HK-2 (cell line): ENCODE results near the gene MS4A6A.
"Not testable (repeated sequence)": the region's sequence is repeated elsewhere in the genome, so short reads cannot be mapped to it uniquely, and the experiment has no call there.

Experiments
- DNase-seq: peaks from one replicate; pipeline ENCODE4 v3.0.0-alpha.2; 2018; ENCODE audit not compliant: unreplicated experiment

MS4A6A gene, protein sequence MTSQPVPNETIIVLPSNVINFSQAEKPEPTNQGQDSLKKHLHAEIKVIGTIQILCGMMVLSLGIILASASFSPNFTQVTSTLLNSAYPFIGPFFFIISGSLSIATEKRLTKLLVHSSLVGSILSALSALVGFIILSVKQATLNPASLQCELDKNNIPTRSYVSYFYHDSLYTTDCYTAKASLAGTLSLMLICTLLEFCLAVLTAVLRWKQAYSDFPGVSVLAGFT

DNA sequence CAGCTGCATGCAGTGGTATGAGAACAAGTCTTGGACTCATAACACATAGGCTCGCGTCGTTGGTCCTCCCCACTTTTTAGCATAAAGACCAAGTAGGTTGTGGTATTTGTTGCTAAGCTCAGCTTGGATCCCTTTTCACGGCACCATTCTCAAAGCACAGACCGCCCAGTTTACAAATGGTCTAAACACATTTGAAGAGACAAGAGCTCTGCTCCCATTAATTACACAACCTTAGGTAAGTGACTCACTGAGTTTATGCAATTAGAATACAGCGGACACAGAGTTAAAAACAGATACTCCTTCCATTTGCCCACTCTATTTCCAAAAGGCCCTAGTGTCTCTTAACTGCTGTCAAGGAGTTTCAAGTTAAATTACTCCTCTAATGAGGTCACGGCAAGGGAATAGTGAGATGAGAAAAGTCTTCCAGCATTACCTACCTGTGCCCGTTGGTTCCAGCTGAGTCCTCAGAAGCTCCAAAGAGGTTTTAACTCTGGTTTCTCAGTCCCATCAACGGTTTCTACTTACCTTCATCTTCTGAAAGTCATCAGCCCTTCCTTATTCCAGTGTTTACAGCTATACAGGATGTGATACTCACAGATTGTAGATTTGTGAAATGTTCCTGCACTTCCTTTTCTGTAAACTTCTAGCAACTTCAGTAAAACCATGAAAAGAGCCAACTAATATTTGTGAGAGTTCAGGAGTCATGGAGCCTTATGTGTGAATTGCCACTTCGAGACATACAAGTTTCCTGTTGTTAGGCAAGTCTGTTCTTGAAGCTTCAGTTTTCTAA lies at the start of gene MS4A6A:
Gene MS4A6A, minus strand, starts transcription at position 543 of the 790 bp plus-strand sequence. CDS start 1,356 bp downstream, outside the sequence.
- DNase-seq, result no peak

DNA sequence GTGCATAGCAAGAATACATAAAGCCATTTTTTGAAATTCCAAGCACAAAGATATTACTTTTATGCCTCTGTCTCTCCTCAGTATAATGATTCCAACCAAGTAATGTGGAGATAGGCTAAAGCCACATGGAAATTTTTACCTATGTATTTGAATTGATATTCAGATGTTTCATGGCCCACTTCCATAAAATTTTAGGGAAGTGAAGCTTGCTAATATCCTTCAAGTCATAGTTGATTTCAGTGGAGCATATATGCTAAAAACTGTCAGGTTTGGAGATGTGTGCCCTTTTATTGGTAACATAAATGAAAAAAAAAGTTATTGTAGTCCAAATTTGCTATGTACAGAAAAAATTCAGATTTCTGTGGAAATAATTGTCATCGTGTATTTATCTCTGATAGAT lies 47.8 kb upstream of the MS4A6A start:
- no peak for DNase-seq

DNA sequence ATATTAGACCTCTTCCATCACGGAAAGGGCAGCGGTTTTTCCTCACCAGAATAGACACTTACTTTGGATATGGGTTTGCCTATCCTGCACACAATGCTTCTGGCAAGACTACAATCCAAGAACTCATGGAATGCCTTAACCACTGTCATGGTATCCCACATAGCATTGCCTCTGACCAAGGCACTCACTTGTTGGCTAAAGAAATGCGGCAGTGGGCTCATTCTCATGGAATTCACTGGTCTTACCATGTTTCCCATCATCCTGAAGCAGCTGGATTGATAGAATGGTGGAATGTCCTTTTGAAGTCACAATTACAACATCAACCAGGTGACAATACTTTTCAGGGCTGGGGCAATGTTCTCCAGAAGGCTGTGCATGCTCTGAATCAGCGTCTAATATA lies 39.3 kb upstream of the MS4A6A start:
- no peak for DNase-seq

DNA sequence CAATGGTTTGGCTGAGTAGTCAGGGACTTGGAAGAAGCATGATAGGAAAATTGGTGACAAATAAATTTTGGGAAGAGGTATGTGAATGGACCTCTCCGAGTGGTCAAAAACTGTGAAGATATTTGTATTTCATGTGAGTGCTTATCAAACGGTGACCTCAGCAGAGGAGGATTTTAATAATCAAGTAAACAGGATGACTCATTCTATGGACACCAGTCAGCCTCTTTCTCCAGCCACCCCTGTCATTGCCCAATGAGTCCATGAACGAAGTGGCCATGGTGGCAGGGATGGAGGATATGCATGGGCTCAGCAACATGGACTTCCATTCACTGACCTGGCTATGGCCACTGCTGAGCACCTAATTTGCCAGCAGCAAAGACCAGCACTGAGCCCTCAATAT lies 38.8 kb upstream of the MS4A6A start:
- DNase-seq, result no peak

DNA sequence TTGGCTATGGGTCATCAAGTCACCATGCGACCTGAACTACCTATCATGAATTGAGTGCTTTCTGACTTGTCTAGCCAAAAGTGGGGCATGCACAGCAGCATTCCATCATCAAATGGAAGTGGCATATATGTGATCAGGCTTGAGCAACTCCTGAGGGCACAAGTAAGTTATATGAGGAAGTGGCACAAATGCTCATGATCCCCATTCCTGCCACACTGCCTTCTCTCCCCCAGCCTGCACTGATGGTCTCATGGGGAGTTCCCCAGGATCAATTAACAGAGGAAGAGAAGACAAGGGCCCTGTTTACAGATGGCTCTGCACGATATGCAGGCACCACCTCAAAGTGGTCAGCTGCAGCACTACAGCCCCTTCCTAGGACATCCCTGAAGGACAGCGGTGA lies 38.3 kb upstream of the MS4A6A start:
- DNase-seq, result no peak

DNA sequence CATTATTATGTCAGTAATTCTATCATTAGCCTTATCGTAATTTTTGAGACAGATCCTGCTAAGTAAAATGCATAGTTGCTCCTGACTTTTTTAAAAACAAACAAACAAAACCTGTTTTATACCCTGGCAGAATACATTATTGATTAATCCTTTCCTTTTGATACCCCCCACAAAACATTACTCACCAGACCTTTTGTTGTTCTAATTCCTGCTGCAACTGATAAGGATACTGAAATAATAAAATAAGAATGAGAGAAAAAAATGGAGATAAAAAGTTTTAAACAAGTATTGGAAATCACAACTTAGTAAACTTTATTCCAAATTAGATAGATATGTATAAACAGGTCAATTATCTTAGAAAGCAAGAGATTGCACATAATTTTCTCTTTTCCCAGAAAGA lies 31.5 kb upstream of the MS4A6A start:
- DNase-seq, result no peak

DNA sequence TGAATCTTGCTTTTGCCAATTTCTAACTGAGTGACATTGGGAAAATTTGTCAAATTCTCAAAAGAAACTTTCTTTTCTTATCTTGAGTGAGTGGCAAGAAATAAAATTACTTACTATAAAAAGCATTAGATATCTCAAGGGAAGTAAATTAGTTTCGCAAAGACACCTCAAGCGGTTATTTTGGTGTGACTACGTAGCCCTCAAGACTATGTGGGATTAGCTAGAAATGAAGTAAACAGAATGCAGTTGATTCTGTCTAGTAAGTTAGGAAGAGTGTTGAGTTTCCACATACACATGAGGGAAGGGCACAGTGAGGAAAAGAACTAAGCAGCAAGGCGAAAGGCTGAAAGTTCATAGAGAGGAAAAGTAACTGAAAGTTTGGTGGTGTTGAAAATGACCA lies 28.3 kb upstream of the MS4A6A start:
- no peak for DNase-seq

DNA sequence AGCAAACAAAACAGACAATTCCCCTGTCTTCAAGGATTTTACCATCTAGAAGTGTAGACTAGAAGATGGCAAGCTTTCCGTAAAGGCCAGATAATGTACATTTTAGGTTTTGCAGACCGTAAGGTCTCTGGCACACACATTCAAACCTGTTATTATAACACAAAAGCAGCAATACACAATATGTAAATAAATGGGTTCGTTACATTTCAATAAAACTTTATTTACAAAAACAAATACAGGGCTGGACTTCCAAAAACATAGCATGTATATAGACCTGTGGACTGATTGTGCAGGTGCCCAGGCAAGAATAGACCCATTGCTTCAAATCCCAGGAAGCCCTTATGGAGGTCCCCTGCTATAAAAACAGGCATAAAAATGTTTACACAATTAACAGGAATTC lies 27.1 kb upstream of the MS4A6A start:
- DNase-seq, result no peak

- no peak for DNase-seq
Measured at GRCh38 chr11:60208951-60209350, 26.1 kb upstream of the MS4A6A start.

DNA sequence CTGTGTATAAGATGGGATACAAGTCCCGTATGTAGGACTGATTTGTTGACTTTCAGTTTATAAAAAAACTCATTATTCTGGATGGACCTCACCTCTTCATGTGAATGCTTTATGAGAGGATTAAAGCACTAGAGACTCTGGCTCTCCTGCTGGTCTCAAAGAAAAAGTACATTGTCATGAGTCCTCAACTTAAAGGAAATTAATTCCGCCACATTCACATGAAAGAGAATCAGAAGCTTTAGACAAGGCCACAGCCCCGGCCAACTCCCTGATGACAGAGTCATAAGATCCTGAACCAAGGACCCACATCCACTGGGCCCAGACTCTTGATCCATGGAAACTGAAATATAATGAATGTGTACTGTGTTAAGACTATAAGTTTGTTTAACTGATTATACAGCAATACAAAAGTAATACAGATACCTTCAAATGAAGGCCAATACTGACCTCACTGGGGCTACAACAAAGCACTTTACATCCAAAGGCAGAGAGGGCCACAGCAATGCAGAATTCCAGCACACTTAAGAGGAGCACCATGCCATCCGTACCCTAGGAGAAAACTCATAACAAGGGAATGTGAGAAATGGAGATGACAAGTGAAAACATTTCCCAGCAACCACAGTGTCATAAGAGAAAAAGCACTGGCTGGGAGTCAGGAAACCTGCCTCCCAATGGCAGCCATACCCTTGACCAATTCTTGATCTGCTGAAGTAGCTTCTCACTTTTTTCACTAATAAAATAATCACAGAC lies 25.4 kb upstream of the MS4A6A start:
- no peak for DNase-seq

GRCh38 chr11:60206616-60207015 lies 23.7 kb upstream of the MS4A6A start:
- no peak for DNase-seq

- DNase-seq, result no peak
Measured at GRCh38 chr11:60204922-60205321, 22.0 kb upstream of the MS4A6A start.

DNA sequence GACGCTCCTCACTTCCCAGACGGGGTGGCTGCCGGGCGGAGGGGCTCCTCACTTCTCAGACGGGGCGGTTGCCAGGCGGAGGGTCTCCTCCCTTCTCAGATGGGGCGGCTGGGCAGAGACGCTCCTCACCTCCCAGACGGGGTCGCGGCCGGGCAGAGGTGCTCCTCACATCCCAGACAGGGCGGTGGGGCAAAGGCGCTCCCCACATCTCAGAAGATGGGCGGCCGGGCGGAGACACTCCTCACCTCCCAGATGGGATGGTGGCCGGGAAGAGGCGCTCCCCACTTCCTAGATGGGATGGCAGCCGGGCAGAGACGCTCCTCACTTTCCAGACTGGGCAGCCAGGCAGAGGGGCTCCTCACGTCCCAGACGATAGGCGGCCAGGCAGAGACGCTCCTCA lies 18.5 kb upstream of the MS4A6A start:
- DNase-seq, result not testable (repeated sequence)

DNA sequence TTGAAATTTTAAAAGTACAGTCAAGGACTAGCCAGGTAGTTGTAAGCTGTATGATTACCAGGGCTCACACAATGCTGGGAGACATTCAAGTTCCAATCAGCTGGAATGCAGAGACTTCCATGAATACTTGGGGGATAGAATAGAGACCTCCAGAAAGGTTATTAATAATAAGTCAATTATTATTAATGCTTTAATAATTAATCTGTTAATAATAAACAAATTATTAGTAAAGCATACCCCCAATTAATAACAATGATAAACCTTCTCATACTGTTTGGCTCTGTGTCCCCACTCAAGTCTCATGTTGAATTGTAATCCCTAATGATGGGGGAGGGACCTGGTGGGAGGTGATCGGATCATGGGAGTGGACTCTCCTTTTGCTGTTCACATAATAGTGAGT lies 14.6 kb upstream of the MS4A6A start:
- no peak for DNase-seq

GRCh38 chr11:60195923-60196368 lies 13.1 kb upstream of the MS4A6A start:
- DNase-seq, result no peak

- no peak for DNase-seq
Measured at GRCh38 chr11:60194511-60194910, 11.6 kb upstream of the MS4A6A start.

DNA sequence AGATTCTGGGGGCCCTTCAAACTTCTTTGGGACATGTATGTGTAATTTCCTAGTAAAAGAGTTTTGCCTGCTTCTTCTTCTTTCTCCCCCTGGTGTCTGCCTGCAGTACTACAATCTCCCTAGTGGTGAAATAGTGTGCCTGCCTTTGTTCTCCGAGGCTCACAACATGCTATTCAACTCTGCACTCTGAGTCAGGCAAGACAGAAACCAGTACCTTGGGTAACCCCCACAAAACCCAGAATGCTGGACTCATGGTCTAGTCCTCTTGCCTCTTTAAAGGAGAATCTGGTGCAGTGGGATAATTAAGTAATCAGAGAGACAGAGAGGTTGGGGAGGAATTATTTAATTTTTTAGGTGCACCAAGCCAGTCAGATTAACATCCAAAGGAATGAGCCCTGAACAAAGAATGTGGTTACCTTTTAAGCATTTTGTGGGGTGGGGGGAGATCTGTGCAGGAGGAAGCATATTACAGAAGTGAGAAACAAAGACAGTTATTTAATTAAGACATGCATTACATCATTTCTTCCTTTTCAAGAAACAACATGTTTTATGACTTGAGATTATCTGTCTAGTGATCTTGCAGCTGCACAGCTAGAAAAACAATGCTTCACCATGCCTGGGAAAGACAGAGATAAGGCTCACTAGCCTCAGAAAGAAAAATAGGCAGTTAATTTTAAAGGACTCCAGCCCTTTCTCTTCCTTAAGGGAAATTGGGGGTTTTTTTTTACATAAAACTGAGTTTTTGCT lies 11.0 kb upstream of the MS4A6A start:
- peak; percentile 30 for DNase-seq

- not testable (repeated sequence) for DNase-seq
Measured at GRCh38 chr11:60192564-60192963, 9.7 kb upstream of the MS4A6A start.

DNA sequence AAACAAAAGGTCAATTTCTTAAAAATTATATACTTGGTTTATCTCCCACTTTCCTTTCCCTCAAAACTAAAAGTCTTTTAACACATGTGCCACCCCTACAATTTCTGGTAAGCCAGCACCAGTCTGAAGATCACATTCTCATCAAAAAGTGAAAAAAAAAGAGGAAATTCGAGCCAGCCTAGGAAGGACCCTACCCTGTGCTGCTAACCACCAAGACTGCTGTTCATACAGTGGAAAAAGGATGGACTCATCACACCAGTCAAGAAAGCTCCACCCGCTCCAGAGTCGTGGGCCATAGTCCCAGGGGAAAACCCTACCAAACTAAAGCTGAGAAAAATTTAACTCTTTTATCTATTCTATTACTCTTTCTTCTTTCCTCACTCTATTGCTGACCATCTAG lies 5.6 kb upstream of the MS4A6A start:
- not testable (repeated sequence) for DNase-seq

DNA sequence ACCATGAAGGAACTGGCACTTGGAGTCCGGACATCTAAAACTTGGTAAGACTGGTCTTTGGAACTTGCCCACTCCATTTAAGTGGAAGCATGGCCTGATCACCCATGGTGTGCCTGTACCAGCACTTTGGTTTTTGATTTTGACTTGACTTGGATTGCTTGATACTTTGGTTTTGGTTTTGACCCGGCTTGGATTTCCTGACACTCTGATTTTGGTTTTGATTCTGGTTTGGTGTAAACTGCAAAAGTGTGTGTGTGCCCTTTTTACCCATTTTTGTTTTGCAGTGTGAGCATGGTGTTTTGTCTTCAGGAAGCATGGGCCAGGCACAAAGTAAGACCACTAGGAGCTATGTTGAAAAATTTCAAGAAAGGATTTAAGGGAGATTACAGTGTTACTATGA lies 3.2 kb upstream of the MS4A6A start:
- DNase-seq, result not testable (repeated sequence)

DNA sequence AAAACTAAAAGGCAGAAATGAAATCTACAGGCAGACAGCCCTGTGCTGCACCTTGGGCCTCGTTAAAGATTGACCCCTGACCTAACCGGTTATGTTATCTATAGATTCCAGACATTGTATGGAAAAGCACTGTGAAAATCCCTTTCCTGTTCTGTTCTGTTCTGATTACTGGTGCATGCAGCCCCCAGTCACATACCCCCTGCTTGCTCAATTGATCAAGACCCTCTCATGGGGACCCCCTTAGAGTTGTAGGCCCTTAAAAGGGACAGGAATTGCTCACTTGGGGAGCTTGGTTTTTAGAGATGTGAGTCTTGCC lies 2.6 kb upstream of the MS4A6A start:
- not testable (repeated sequence) for DNase-seq
